Neuronal stem cell (in vitro differentiated cells): ENCODE results near the gene GJB5.

ENCODE experiments used
- DNase-seq: peaks from one replicate; pipeline ENCODE4 v3.0.0-alpha.2; 2013; ENCODE audit warnings: low spot score
- H2AFZ ChIP-seq: one replicate; pipeline ENCODE4 v1.6.1; 2013; ENCODE audit warnings: mild to moderate bottlenecking, low read length, inconsistent platforms
- H2AK5ac ChIP-seq: 2 replicates; pipeline ENCODE4 v1.6.1; 2013; ENCODE audit warnings: low read depth, mild to moderate bottlenecking, inconsistent platforms, low read length, moderate library complexity, mixed read lengths
- H2BK120ac ChIP-seq: 2 replicates; pipeline ENCODE4 v1.6.1; 2013; ENCODE audit warnings: low read depth, mild to moderate bottlenecking, inconsistent platforms, low read length, moderate library complexity, mixed read lengths
- H2BK12ac ChIP-seq: one replicate; pipeline ENCODE4 v1.6.1; 2013; ENCODE audit warnings: low read length, inconsistent platforms
- H2BK15ac ChIP-seq: 2 replicates; pipeline ENCODE4 v1.6.1; 2013; ENCODE audit warnings: mild to moderate bottlenecking, low read length, inconsistent platforms, mixed read lengths
- H2BK5ac ChIP-seq: one replicate; pipeline ENCODE4 v1.6.1; 2013; ENCODE audit warnings: inconsistent platforms, mild to moderate bottlenecking, low read length, moderate library complexity
- H3K14ac ChIP-seq: one replicate; pipeline ENCODE4 v1.6.1; 2013; ENCODE audit warnings: low read length, inconsistent platforms
- H3K18ac ChIP-seq: 2 replicates; pipeline ENCODE4 v1.6.1; 2013; ENCODE audit warnings: low read length, inconsistent platforms
- H3K23ac ChIP-seq: 2 replicates; pipeline ENCODE4 v1.6.1; 2013; ENCODE audit warnings: low read depth, mild to moderate bottlenecking, mixed read lengths, low read length, inconsistent platforms; ENCODE audit not compliant: poor library complexity
- H3K27ac ChIP-seq: replicated peaks from 3 replicates; pipeline ENCODE4 v1.5.1; 2013; ENCODE audit warnings: low read length, inconsistent platforms
- H3K27me3 ChIP-seq, 3 experiments: 2 replicates each; pipeline ENCODE4 v1.6.1; 2013; ENCODE audit warnings: low read length in 3 of 3, mild to moderate bottlenecking in 2 of 3, inconsistent platforms in 1 of 3, low read depth in 1 of 3, mixed read lengths in 1 of 3, moderate library complexity in 1 of 3; ENCODE audit not compliant: control insufficient read depth in 3 of 3, insufficient read depth in 3 of 3
- H3K36me3 ChIP-seq, 2 donors: replicated peaks in 1 of 2; 2 replicates each; pipeline ENCODE4 v1.6.1; 2013; ENCODE audit warnings: low read length in 2 of 2; ENCODE audit not compliant: control insufficient read depth in 2 of 2, insufficient read depth in 2 of 2
- H3K4ac ChIP-seq: 2 replicates; pipeline ENCODE4 v1.6.1; 2013; ENCODE audit warnings: inconsistent platforms, mild to moderate bottlenecking, low read length, moderate library complexity
- H3K4me1 ChIP-seq, 2 donors: 1 replicate in 1 of 2; 2 replicates in 1 of 2; pipeline ENCODE4 v1.6.1; 2013; ENCODE audit warnings: low read length in 2 of 2, low read depth in 1 of 2; ENCODE audit not compliant: control insufficient read depth in 2 of 2, insufficient read depth in 1 of 2
- H3K4me2 ChIP-seq: one replicate; pipeline ENCODE4 v1.6.1; 2013; ENCODE audit warnings: mild to moderate bottlenecking, low read length, inconsistent platforms; ENCODE audit not compliant: insufficient read depth, poor library complexity, severe bottlenecking
- H3K4me3 ChIP-seq, 2 donors: 2 replicates each; pipeline ENCODE4 v1.5.1; 2013; ENCODE audit warnings: low read length in 2 of 2, mild to moderate bottlenecking in 2 of 2, inconsistent platforms in 1 of 2, moderate library complexity in 1 of 2
- H3K79me1 ChIP-seq: one replicate; pipeline ENCODE4 v1.6.1; 2013; ENCODE audit warnings: low read depth, mild to moderate bottlenecking, inconsistent platforms, low read length, moderate library complexity
- H3K9ac ChIP-seq: one replicate; pipeline ENCODE4 v1.6.1; 2013; ENCODE audit warnings: mild to moderate bottlenecking, low read depth, low read length, inconsistent platforms; ENCODE audit not compliant: poor library complexity
- H3K9me3 ChIP-seq, 2 donors: replicated peaks in 1 of 2; 2 replicates each; pipeline versions ENCODE3 to v1.6.1; 2013; ENCODE audit warnings: low read length in 2 of 2, mild to moderate bottlenecking in 2 of 2, inconsistent platforms in 1 of 2, low read depth in 1 of 2, mixed read lengths in 1 of 2, moderate library complexity in 1 of 2; ENCODE audit not compliant: control insufficient read depth in 2 of 2, insufficient read depth in 1 of 2
- H4K8ac ChIP-seq: one replicate; pipeline ENCODE4 v1.6.1; 2013; ENCODE audit warnings: low read depth, mild to moderate bottlenecking, inconsistent platforms, low read length, moderate library complexity
- H4K91ac ChIP-seq: one replicate; pipeline ENCODE4 v1.6.1; 2013; ENCODE audit warnings: low read length, low read depth, mild to moderate bottlenecking, inconsistent platforms; ENCODE audit not compliant: poor library complexity
- WGBS, 2 donors: extraction: QIAGEN DNeasy Blood & Tissue Kit; methylation state at CpG; one replicate each; pipeline ENCODE4 v1.1.7; 2013; ENCODE audit warnings: missing lambda C conversion rate in 2 of 2, mixed read lengths in 1 of 2; ENCODE audit not compliant: insufficient read length in 2 of 2, insufficient replicate concordance in 1 of 2; ENCODE audit errors: extremely low coverage in 2 of 2; 5-methylcytosine and 5-hydroxymethylcytosine counted together

Gene GJB5

DNA sequence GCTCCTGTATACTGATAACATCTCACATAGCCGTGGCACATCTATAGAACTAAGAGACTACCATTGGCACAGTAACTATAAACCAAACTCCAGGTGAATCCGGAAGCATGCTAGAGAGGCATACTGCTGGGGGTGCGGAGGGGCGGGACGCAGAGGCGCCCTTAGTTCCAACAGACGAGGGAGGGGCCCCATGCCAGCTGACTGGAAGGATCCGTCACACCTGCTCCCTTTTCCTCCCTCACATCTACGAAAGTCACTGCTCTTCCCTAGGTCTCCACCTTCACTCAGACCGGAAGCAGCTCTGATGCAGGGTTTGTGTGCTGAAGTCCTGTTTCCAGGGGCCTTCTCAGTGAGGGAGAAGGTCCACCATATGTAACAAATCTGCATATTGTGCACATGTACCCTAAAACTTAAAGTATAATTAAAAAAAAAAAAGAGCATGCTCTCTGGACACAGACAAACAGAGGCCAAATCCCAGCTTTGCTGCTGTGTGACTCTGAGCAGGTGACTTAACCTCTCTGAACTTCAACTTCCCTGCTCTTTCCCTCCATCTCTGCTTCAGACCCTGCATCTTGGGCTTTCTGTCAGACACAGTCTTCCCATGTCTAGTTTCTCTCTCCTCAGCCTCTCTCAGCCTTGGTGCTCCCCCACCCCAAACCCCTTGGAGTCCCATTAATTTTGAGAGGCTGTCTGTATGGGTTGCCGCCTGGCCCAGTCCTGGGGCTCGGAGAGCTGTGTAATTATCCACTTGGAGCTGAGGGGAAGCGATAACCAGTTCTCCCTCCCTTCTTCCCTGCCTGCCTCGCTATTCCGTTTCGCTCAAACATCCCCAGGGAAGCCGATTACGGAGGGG is 7.8 kb upstream of the GJB5 start:
- H3K18ac ChIP-seq = peak overlapping the region; percentile 29
- H3K23ac ChIP-seq = no peak overlapping the region
- WGBS, 2 donors = no CpG with 5 or more reads among the region's 18 CpGs
- no peak overlapping the region for H3K9ac ChIP-seq
- peak overlapping the region; percentile 31 for H2BK5ac ChIP-seq
- H2AFZ ChIP-seq = no peak overlapping the region
- no peak overlapping the region for H3K27ac ChIP-seq
- no peaks in the 10 kb centered on the region for H3K9me3 ChIP-seq
- no peak overlapping the region for H4K91ac ChIP-seq
- H3K36me3 ChIP-seq = no peaks in the 10 kb centered on the region
- peaks cover 0 to 16% of the 10 kb centered on the region in 2 donors for H3K4me1 ChIP-seq
- H4K8ac ChIP-seq = no peak overlapping the region
- no peaks in the 10 kb centered on the region for H3K79me1 ChIP-seq
- no peak overlapping the region for H3K14ac ChIP-seq
- no peak for DNase-seq
- H3K4me2 ChIP-seq = no peak overlapping the region
- peak overlapping the region; percentile 44 for H2AK5ac ChIP-seq
- H2BK15ac ChIP-seq = no peak overlapping the region
- H3K4me3 ChIP-seq = no peak overlapping the region
- peaks cover 0 to 32% (median 0%) of the 10 kb centered on the region in 3 experiments for H3K27me3 ChIP-seq
- H2BK120ac ChIP-seq = no peak overlapping the region
- no peak overlapping the region for H2BK12ac ChIP-seq
- no peak overlapping the region for H3K4ac ChIP-seq

- no peak for DNase-seq
Measured at GRCh38 chr1:34747638-34747941, 7.3 kb upstream of the GJB5 start.

DNA sequence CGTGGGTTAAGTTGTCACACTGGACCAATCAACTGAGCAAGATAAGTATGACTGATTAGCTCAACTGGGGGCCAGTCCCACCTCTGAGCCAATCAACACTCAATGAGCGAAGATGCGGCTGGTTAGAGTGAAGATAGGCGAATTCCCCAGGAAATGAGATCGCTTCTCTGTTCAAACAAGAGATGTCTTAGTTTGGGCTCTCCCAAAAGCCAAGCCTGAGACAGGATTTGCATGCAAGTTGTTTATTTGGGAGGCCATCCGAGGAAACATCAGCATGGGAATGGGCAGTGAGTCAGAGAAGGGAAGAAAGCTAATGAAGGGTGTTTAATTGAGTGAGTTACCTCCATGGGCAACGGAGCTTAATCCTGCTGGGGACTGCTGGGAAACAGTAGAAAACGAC is 4.9 kb upstream of the GJB5 start:
- no peak overlapping the region for H2AFZ ChIP-seq
- no peak overlapping the region for H2AK5ac ChIP-seq
- DNase-seq = no peak
- no peak overlapping the region for H3K4ac ChIP-seq
- H4K8ac ChIP-seq = no peak overlapping the region
- WGBS, 2 donors = no CpG with 5 or more reads among the region's 8 CpGs
- H2BK12ac ChIP-seq = no peak overlapping the region
- H3K14ac ChIP-seq = no peak overlapping the region
- no peaks in the 10 kb centered on the region for H3K9me3 ChIP-seq
- H3K27ac ChIP-seq = no peak overlapping the region
- H2BK120ac ChIP-seq = no peak overlapping the region
- H3K9ac ChIP-seq = no peak overlapping the region
- no peak overlapping the region for H2BK5ac ChIP-seq
- peaks cover 0 to 46% (median 0%) of the 10 kb centered on the region in 3 experiments for H3K27me3 ChIP-seq
- H3K23ac ChIP-seq = no peak overlapping the region
- peaks cover 0 to 19% of the 10 kb centered on the region in 2 donors for H3K4me1 ChIP-seq
- H3K4me2 ChIP-seq = no peak overlapping the region
- H2BK15ac ChIP-seq = no peak overlapping the region
- no peak overlapping the region for H3K4me3 ChIP-seq
- H3K36me3 ChIP-seq = no peaks in the 10 kb centered on the region
- H4K91ac ChIP-seq = no peak overlapping the region
- no peaks in the 10 kb centered on the region for H3K79me1 ChIP-seq
- no peak overlapping the region for H3K18ac ChIP-seq

More at GRCh38 chr1:34747638-34747941, 7.3 kb upstream of the GJB5 start:
- Histone ChIP-seq H2BK12ac (no peak overlapping the region), H4K91ac (no peak overlapping the region), H2AK5ac (peak overlapping the region; percentile 44), H2BK5ac (peak overlapping the region; percentile 31), H3K27me3 (peaks cover 0 to 34% (median 0%) of the 10 kb centered on the region in 3 experiments), H3K9ac (no peak overlapping the region), H2BK15ac (no peak overlapping the region), H3K4me1 (peaks cover 0 to 16% of the 10 kb centered on the region in 2 donors), H3K79me1 (no peaks in the 10 kb centered on the region), H4K8ac (no peak overlapping the region), H3K9me3 (no peaks in the 10 kb centered on the region), H3K4me3 (no peak overlapping the region), H3K14ac (no peak overlapping the region), H3K27ac (no peak overlapping the region), H3K4ac (no peak overlapping the region), H3K23ac (no peak overlapping the region), H3K36me3 (no peaks in the 10 kb centered on the region), H3K4me2 (no peak overlapping the region), H2BK120ac (no peak overlapping the region), H2AFZ (no peak overlapping the region), H3K18ac (peak overlapping the region; percentile 29)
- no CpG with 5 or more reads among the region's 6 CpGs for WGBS, 2 donors

- no peak overlapping the region for H4K91ac ChIP-seq
- DNase-seq = no peak
- no peak overlapping the region for H3K4me3 ChIP-seq
- no peak overlapping the region for H2BK5ac ChIP-seq
- no peak overlapping the region for H3K14ac ChIP-seq
- peak overlapping the region; percentile 53 for H2AK5ac ChIP-seq
- no peak overlapping the region for H3K4me2 ChIP-seq
- H3K4ac ChIP-seq = no peak overlapping the region
- H3K9me3 ChIP-seq = no peaks in the 10 kb centered on the region
- no peak overlapping the region for H2AFZ ChIP-seq
- no peak overlapping the region for H2BK120ac ChIP-seq
- H3K27ac ChIP-seq = no peak overlapping the region
- H3K4me1 ChIP-seq = peaks cover 0 to 19% of the 10 kb centered on the region in 2 donors
- peak overlapping the region; percentile 50 for H3K18ac ChIP-seq
- no peak overlapping the region for H2BK12ac ChIP-seq
- no peaks in the 10 kb centered on the region for H3K36me3 ChIP-seq
- H3K27me3 ChIP-seq = peaks cover 0 to 49% (median 0%) of the 10 kb centered on the region in 3 experiments
- no peak overlapping the region for H4K8ac ChIP-seq
- WGBS, 2 donors = no CpG with 5 or more reads among the region's 5 CpGs
- no peaks in the 10 kb centered on the region for H3K79me1 ChIP-seq
- no peak overlapping the region for H3K9ac ChIP-seq
- H2BK15ac ChIP-seq = no peak overlapping the region
- no peak overlapping the region for H3K23ac ChIP-seq
Measured at GRCh38 chr1:34750610-34751009, 4.2 kb upstream of the GJB5 start.
